ENCODE data around the gene AIG1. TPM values are rescaled to one million over a fixed set of nuclear protein-coding genes. Genes with fewer than 3 reads are reported as not detected.

Gene AIG1, protein sequence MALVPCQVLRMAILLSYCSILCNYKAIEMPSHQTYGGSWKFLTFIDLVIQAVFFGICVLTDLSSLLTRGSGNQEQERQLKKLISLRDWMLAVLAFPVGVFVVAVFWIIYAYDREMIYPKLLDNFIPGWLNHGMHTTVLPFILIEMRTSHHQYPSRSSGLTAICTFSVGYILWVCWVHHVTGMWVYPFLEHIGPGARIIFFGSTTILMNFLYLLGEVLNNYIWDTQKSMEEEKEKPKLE
- 36.2 and 40.6 TPM in 2 replicates for total RNA-seq
- 33.3 and 42.2 TPM in 2 replicates for polyA plus RNA-seq
- 29.1 and 35.6 TPM in 2 replicates for polyA plus RNA-seq (2012)
- polyA minus RNA-seq (ENCODE audit: low replicate concordance): 12.6 and 30.9 TPM in 2 replicates

DNA sequence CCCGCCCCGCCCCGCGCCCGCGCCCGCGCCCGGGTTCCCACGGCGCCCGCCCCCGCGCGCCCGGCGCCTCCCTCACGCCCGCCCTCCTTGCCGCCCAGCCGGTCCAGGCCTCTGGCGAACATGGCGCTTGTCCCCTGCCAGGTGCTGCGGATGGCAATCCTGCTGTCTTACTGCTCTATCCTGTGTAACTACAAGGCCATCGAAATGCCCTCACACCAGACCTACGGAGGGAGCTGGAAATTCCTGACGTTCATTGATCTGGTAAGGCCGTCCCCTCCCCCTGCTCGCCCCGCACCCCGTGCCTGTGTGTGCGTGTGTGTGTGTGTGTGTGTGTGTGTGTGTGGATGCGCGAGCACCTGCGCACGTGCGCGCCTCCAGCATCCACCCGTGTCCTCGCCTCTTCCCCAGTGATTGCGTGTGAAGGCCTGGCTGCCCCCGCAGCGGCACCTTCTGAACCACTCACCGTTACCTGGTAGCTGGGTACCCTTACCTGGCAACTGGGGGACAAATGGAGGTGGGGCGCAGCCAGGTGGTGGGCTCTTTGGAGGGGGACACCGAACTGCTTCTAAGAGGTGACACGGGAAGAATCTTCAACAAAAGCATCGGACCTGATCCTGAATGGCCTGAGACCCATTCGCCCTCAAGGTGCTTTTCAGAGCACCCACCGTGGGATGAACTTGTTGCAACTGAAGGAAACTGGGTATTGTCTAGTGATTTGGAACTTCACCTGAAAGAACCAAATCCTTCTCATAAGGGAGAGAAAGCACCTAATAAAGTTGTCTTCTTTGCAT, at the start of gene AIG1:
Gene AIG1 (plus strand): TSS at position 84 of the 791 bp plus-strand sequence. CDS start 37 bp downstream, at position 121.
- no peaks in the 10 kb centered on the region for H4K20me1 ChIP-seq (ENCODE audit: control insufficient read depth, extremely low read depth, insufficient read depth, low read length)
- H3K79me2 ChIP-seq (ENCODE audit: control insufficient read depth, insufficient read depth, low read length): no peaks in the 10 kb centered on the region
- H2AFZ ChIP-seq (ENCODE audit: low read length): peak within 1 kb of the TSS; percentile 97
- H3K9me3 ChIP-seq (ENCODE audit: control insufficient read depth, insufficient read depth, low read depth, low read length): no peaks in the 10 kb centered on the region
- no peaks in the 10 kb centered on the region for H3K36me3 ChIP-seq (ENCODE audit: control insufficient read depth, insufficient read depth, low read length)
- H3K4me1 ChIP-seq (ENCODE audit: control insufficient read depth, extremely low read depth, insufficient read depth, low read length): no peaks in the 10 kb centered on the region
- peak within 1 kb of the TSS; percentile 89 for H3K27ac ChIP-seq (ENCODE audit: insufficient read depth, low read length)
- TF ChIP-seq, protein P1, sequence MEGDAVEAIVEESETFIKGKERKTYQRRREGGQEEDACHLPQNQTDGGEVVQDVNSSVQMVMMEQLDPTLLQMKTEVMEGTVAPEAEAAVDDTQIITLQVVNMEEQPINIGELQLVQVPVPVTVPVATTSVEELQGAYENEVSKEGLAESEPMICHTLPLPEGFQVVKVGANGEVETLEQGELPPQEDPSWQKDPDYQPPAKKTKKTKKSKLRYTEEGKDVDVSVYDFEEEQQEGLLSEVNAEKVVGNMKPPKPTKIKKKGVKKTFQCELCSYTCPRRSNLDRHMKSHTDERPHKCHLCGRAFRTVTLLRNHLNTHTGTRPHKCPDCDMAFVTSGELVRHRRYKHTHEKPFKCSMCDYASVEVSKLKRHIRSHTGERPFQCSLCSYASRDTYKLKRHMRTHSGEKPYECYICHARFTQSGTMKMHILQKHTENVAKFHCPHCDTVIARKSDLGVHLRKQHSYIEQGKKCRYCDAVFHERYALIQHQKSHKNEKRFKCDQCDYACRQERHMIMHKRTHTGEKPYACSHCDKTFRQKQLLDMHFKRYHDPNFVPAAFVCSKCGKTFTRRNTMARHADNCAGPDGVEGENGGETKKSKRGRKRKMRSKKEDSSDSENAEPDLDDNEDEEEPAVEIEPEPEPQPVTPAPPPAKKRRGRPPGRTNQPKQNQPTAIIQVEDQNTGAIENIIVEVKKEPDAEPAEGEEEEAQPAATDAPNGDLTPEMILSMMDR (conservative IDR thresholded peaks at IDR 0.05 in 1 of 2, IDR thresholded peaks at IDR 0.05 in 1 of 2; ENCODE audit: low read depth in 1 of 2, low read length in 2 of 2): no peak
- no peak for TF ChIP-seq EZH2 (IDR thresholded peaks at IDR 0.05; ENCODE audit: low read length, missing control alignments)
- no peaks in the 10 kb centered on the region for H3K27me3 ChIP-seq (ENCODE audit: control insufficient read depth, insufficient read depth, low read length)
- peak within 1 kb of the TSS; percentile 92 for H3K9ac ChIP-seq (ENCODE audit: insufficient read depth, low read length)
- peak within 1 kb of the TSS; percentile 71 to 93 (median 74) for H3K4me3 ChIP-seq (replicated peaks in 1 of 4; ENCODE audit: control extremely low read depth in 1 of 4, insufficient read depth in 1 of 4, low read depth in 3 of 4, low read length in 4 of 4)
- no peak for DNase-seq (ENCODE audit: low read depth in 2 of 2)
- peak within 1 kb of the TSS; percentile 91 for H3K4me2 ChIP-seq (ENCODE audit: extremely low read depth, insufficient read depth, low read length)

DNA sequence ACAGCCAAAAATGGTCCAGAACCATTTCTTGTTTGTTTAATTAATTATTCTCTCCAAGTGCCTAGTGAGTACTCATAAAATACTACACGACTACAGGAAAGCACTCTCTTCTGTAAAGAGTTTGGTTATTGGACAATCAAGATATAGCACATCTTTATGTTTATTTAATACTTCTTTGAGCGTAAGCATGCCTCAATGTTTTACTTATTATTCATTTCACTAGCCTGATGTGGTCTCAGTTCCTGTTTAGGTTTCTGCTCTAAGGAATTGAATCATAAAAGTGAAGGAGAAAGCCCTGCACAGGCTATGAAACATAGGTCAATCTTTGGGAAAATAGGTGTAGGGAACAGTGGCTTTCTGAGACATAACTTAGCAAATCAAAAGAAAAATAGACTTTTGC, 45.9 kb upstream of the AIG1 start:
- Histone ChIP-seq H3K27ac (ENCODE audit: insufficient read depth, low read length) (no peak overlapping the region), H3K36me3 (ENCODE audit: control insufficient read depth, insufficient read depth, low read length) (no peaks in the 10 kb centered on the region), H3K9ac (ENCODE audit: insufficient read depth, low read length) (no peak overlapping the region), H4K20me1 (ENCODE audit: control insufficient read depth, extremely low read depth, insufficient read depth, low read length) (no peaks in the 10 kb centered on the region), H2AFZ (ENCODE audit: low read length) (no peak overlapping the region), H3K27me3 (ENCODE audit: control insufficient read depth, insufficient read depth, low read length) (no peaks in the 10 kb centered on the region), H3K79me2 (ENCODE audit: control insufficient read depth, insufficient read depth, low read length) (no peaks in the 10 kb centered on the region), H3K4me3 (replicated peaks in 1 of 4; ENCODE audit: control extremely low read depth in 1 of 4, insufficient read depth in 1 of 4, low read depth in 3 of 4, low read length in 4 of 4) (no peak overlapping the region), H3K4me1 (ENCODE audit: control insufficient read depth, extremely low read depth, insufficient read depth, low read length) (no peaks in the 10 kb centered on the region), H3K4me2 (ENCODE audit: extremely low read depth, insufficient read depth, low read length) (no peak overlapping the region), H3K9me3 (ENCODE audit: control insufficient read depth, insufficient read depth, low read depth, low read length) (no peaks in the 10 kb centered on the region)
- no peak for TF ChIP-seq EZH2 (IDR thresholded peaks at IDR 0.05; ENCODE audit: low read length, missing control alignments)
- TF ChIP-seq, protein P1 (conservative IDR thresholded peaks at IDR 0.05 in 1 of 2, IDR thresholded peaks at IDR 0.05 in 1 of 2; ENCODE audit: low read depth in 1 of 2, low read length in 2 of 2): no peak
- DNase-seq (ENCODE audit: low read depth in 2 of 2): no peak

DNA sequence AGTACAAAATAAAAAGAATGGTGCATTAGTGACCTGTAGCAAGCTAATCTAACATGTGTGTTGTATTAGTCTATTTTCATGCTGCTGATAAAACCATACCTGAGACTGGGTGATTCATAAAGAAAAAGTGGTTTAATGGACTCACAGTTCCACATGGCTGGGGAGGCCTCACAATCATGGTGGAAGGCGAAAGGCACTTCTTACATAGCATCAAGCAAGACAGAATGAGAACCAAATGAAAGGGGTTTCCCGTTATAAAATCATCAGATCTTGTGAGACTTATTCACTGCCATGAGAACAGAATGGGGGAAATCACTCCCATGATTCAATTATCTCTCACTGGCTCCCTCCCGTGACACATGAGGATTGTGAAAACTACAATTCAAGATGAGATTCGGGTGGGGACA, 45.4 kb upstream of the AIG1 start:
- no peak overlapping the region for H3K27ac ChIP-seq (ENCODE audit: insufficient read depth, low read length)
- no peak overlapping the region for H3K9ac ChIP-seq (ENCODE audit: insufficient read depth, low read length)
- H4K20me1 ChIP-seq (ENCODE audit: control insufficient read depth, extremely low read depth, insufficient read depth, low read length): no peaks in the 10 kb centered on the region
- H2AFZ ChIP-seq (ENCODE audit: low read length): no peak overlapping the region
- TF ChIP-seq, protein P1 (conservative IDR thresholded peaks at IDR 0.05 in 1 of 2, IDR thresholded peaks at IDR 0.05 in 1 of 2; ENCODE audit: low read depth in 1 of 2, low read length in 2 of 2): no peak
- TF ChIP-seq EZH2 (IDR thresholded peaks at IDR 0.05; ENCODE audit: low read length, missing control alignments): no peak
- no peaks in the 10 kb centered on the region for H3K9me3 ChIP-seq (ENCODE audit: control insufficient read depth, insufficient read depth, low read depth, low read length)
- H3K4me3 ChIP-seq (replicated peaks in 1 of 4; ENCODE audit: control extremely low read depth in 1 of 4, insufficient read depth in 1 of 4, low read depth in 3 of 4, low read length in 4 of 4): no peak overlapping the region
- H3K27me3 ChIP-seq (ENCODE audit: control insufficient read depth, insufficient read depth, low read length): no peaks in the 10 kb centered on the region
- H3K4me1 ChIP-seq (ENCODE audit: control insufficient read depth, extremely low read depth, insufficient read depth, low read length): no peaks in the 10 kb centered on the region
- no peak for DNase-seq (ENCODE audit: low read depth in 2 of 2)
- H3K4me2 ChIP-seq (ENCODE audit: extremely low read depth, insufficient read depth, low read length): no peak overlapping the region
- H3K36me3 ChIP-seq (ENCODE audit: control insufficient read depth, insufficient read depth, low read length): no peaks in the 10 kb centered on the region
- H3K79me2 ChIP-seq (ENCODE audit: control insufficient read depth, insufficient read depth, low read length): no peaks in the 10 kb centered on the region
